ENCODE results near the gene LIN28A.

The LIN28A gene

GRCh38 chr1:26438041-26438440, 27.4 kb downstream of the LIN28A start:
- no peak for DNase-seq

GRCh38 chr1:26440259-26440658, 29.6 kb downstream of the LIN28A start:
- no peak for DNase-seq

GRCh38 chr1:26449868-26450267, 39.3 kb downstream of the LIN28A start:
- no peak for DNase-seq

GRCh38 chr1:26450908-26451307, 40.3 kb downstream of the LIN28A start:
- no peak for DNase-seq

GRCh38 chr1:26452459-26453183, 42.0 kb downstream of the LIN28A start:
- DNase-seq: no peak

- DNase-seq: no peak
Observed at GRCh38 chr1:26459148-26459547, 48.5 kb downstream of the LIN28A start.

- no peak for DNase-seq
Observed at GRCh38 chr1:26459573-26460031, 49.0 kb downstream of the LIN28A start.

- no peak for DNase-seq
Observed at GRCh38 chr1:26468911-26469310, 58.3 kb downstream of the LIN28A start.

GRCh38 chr1:26469558-26469957, 58.9 kb downstream of the LIN28A start:
- DNase-seq: no peak

GRCh38 chr1:26470878-26471497, 60.4 kb downstream of the LIN28A start:
- DNase-seq: no peak

GRCh38 chr1:26471498-26472319, 61.1 kb downstream of the LIN28A start:
- DNase-seq: peak; percentile 80

GRCh38 chr1:26472320-26472900, 61.8 kb downstream of the LIN28A start, which contains the start of gene HMGN2:
HMGN2 (plus strand) TSS chr1:26472440; CDS start chr1:26472613, 173 bp downstream.
- DNase-seq: peak; percentile 80

GRCh38 chr1:26472901-26473845, 62.6 kb downstream of the LIN28A start:
- peak; percentile 15 for DNase-seq

- DNase-seq: no peak
Observed at GRCh38 chr1:26474818-26475217, 64.2 kb downstream of the LIN28A start.

- no peak for DNase-seq
Observed at GRCh38 chr1:26475989-26476388, 65.4 kb downstream of the LIN28A start.

GRCh38 chr1:26476958-26477357, 66.3 kb downstream of the LIN28A start:
- no peak for DNase-seq

GRCh38 chr1:26477446-26478152, 67.0 kb downstream of the LIN28A start:
- no peak for DNase-seq

- no peak for DNase-seq
Observed at GRCh38 chr1:26478159-26478558, 67.5 kb downstream of the LIN28A start.

- DNase-seq: no peak
Observed at GRCh38 chr1:26478988-26479387, 68.4 kb downstream of the LIN28A start.
